K562 (cell line): ENCODE results near the gene FAM117A. TPM values are rescaled to one million over a fixed set of nuclear protein-coding genes. Genes with fewer than 3 reads are reported as not detected.
A peak's percentile ranks its signal among the peaks of the same experiment; 100 is the strongest.

Experiments used
- BCL6 ChIP-seq: fragments of 250-450 bp; sonication (Bioruptor Pico); IDR thresholded peaks from 2 replicates; pipeline ENCODE4 v1.4.0; 2020
- CREM ChIP-seq: IDR thresholded peaks from 2 replicates; pipeline ENCODE4 v1.6.1; 2014; ENCODE audit warnings: antibody characterized with exemption, low read depth
- FIP1L1 ChIP-seq: fragments of 200-400 bp; formaldehyde crosslinking; IDR thresholded peaks from 2 replicates; pipeline ENCODE4 v1.6.1; 2018; ENCODE audit warnings: mild to moderate bottlenecking, low read depth, low read length; ENCODE audit not compliant: poor library complexity, severe bottlenecking
- MAFK ChIP-seq: IDR thresholded peaks from 2 replicates; pipeline ENCODE4 v1.6.1; 2011; ENCODE audit warnings: low read length, improper control_type of control experiment
- MLX ChIP-seq, 2 experiments: fragments of 450-650 bp in 1 of 2; sonication (generic) in 1 of 2; formaldehyde crosslinking; conservative IDR thresholded peaks; 2 replicates each; pipeline versions ENCODE4 v1.4.0 to v1.8.1; 2020 to 2022; ENCODE audit warnings: mild to moderate bottlenecking in 1 of 2, missing genetic modification reagents in 1 of 2
- POLR2H ChIP-seq: IDR thresholded peaks from 2 replicates; pipeline ENCODE4 v1.6.1; 2016; ENCODE audit warnings: missing genetic modification characterization, low read depth, mild to moderate bottlenecking, control low read depth, missing compliant biosample characterization, moderate library complexity
- SRSF9 ChIP-seq: fragments of 200-400 bp; formaldehyde crosslinking; IDR thresholded peaks from 2 replicates; pipeline ENCODE4 v1.6.1; 2017; ENCODE audit warnings: low read depth, low read length, borderline replicate concordance
- TBP ChIP-seq: optimal IDR thresholded peaks from 2 replicates; pipeline ENCODE3; 2011; ENCODE audit warnings: low read depth, low read length, improper control_type of control experiment
- ZFPM2 ChIP-seq: fragments of 250-450 bp; sonication (Bioruptor Pico); IDR thresholded peaks from 2 replicates; pipeline ENCODE4 v1.5.1; 2022; ENCODE audit warnings: mild to moderate bottlenecking
- ZNF277 ChIP-seq: fragments of 250-450 bp; sonication (Bioruptor Pico); IDR thresholded peaks from 2 replicates; pipeline ENCODE4 v1.8.0; 2022; ENCODE audit warnings: inconsistent platforms, mild to moderate bottlenecking, moderate library complexity, borderline replicate concordance
- ZNF407 ChIP-seq: fragments of 450-650 bp; IDR thresholded peaks from 2 replicates; pipeline ENCODE4 v1.6.1; 2016; ENCODE audit warnings: low read depth
- ZNF551 ChIP-seq: fragments of 250-450 bp; sonication (Bioruptor Pico); IDR thresholded peaks from 2 replicates; pipeline ENCODE4 v1.5.0; 2021; ENCODE audit warnings: mild to moderate bottlenecking, moderate library complexity
- ZNF639 ChIP-seq, 2 experiments: fragments of 200-800 bp in 1 of 2; sonication (Bioruptor generic) in 1 of 2; sonication (generic) in 1 of 2; formaldehyde crosslinking in 1 of 2; IDR thresholded peaks in 1 of 2; conservative IDR thresholded peaks in 1 of 2; 2 replicates each; pipeline versions ENCODE4 v1.5.0 to v1.6.1; 2016 to 2020; ENCODE audit warnings: missing compliant biosample characterization in 1 of 2, missing genetic modification characterization in 1 of 2, missing genetic modification reagents in 1 of 2
- ZNF717 ChIP-seq: fragments of 250-450 bp; sonication (Bioruptor Pico); IDR thresholded peaks from 2 replicates; pipeline ENCODE4 v1.5.0; 2021
- polyA plus RNA-seq, 8 experiments: library from polyadenylated mRNA; depleted of rRNA in 4 of 8; stranded (reverse) in 5 of 8; unstranded in 3 of 8; fragments of >200 nt; fragmentation: Nextera tagmentation in 2 of 8; fragmentation: Illumina TruSeq in 1 of 8; extraction: Ambion mirVana in 2 of 8; extraction: Trizol in 1 of 8; gene quantifications; 2 replicates each; pipeline versions ENCODE4 v1.2.1 to v1.2.3, GENCODE V29; 2011 to 2014; ENCODE audit warnings: inconsistent platforms in 1 of 8, missing spikeins in 1 of 8
- total RNA-seq, 7 experiments: library from RNA; depleted of rRNA in 6 of 7; stranded (reverse); fragments of >200 nt in 6 of 7; fragmentation: Illumina TruSeq in 2 of 7; extraction: Trizol in 2 of 7; gene quantifications; 2 replicates each; pipeline versions ENCODE4 v1.2.1 to v1.2.3, GENCODE V29; 2011 to 2021; ENCODE audit warnings: low replicate concordance in 1 of 7

FAM117A gene
- total and polyA plus RNA-seq, 9 of the 15 experiments (the other 6 are each of a cell fraction or from before 2014, with no cell fraction given) = 3.1 to 79.7 (median 36.6) TPM

GRCh38 chr17:49739641-49740271 lies 24.2 kb downstream of the FAM117A start (continued):
- TF ChIP-seq ZNF639 (CRISPR knock-in tag; conservative IDR thresholded peaks at IDR 0.05 in 1 of 2, IDR thresholded peaks at IDR 0.05 in 1 of 2) (peak in 1 of 2 experiments; percentile 97; a peak in 2 of 4 replicates), FIP1L1 (no peak), TBP (peak; percentile 43), ZNF277 (CRISPR knock-in tag) (no peak), MAFK (peak; percentile 62), BCL6 (CRISPR knock-in tag) (peak; percentile 72; the same call in 1 of the 2 replicates), ZNF407 (no peak; the same call in 1 of the 2 replicates), MLX (CRISPR knock-in tag; conservative IDR thresholded peaks at IDR 0.05) (no peak), ZNF551 (no peak), ZNF717 (no peak), CREM (peak; percentile 87; the same call in 1 of the 2 replicates), ZFPM2 (CRISPR knock-in tag) (no peak), POLR2H (tag) (peak; percentile 84), SRSF9 (no peak)
